A549 (cell line): ENCODE data around the gene H1-8.

Experiments used
- CHD2 ChIP-seq: fragments of 150-350 bp; IDR thresholded peaks from 2 replicates; pipeline ENCODE4 v1.6.1; 2014; ENCODE audit warnings: low read length; ENCODE audit not compliant: partially characterized antibody
- CTCF ChIP-seq: fragments of >200 bp; sonication (Bioruptor Twin); formaldehyde crosslinking; IDR thresholded peaks from 3 replicates; pipeline ENCODE4 v1.5.1; 2016
- EHMT2 ChIP-seq: fragments of 200-600 bp; sonication (generic); IDR thresholded peaks from 2 replicates; pipeline ENCODE4 v1.6.1; 2016; ENCODE audit warnings: antibody characterized with exemption, low read depth, mild to moderate bottlenecking, moderate library complexity
- EP300 ChIP-seq, 2 experiments: fragments of >200 bp; sonication (Bioruptor Twin); formaldehyde crosslinking; IDR thresholded peaks; 2 replicates in 1 of 2; 3 replicates in 1 of 2; pipeline ENCODE4 v1.6.1; 2016 to 2017
- HDAC2 ChIP-seq: fragments of 200-600 bp; sonication (generic); IDR thresholded peaks from 2 replicates; pipeline ENCODE4 v1.6.1; 2016
- HMGXB4 ChIP-seq: fragments of 250-450 bp; sonication (Bioruptor Pico); IDR thresholded peaks from 2 replicates; pipeline ENCODE4 v1.5.0; 2021; ENCODE audit warnings: mild to moderate bottlenecking, moderate library complexity, borderline replicate concordance
- JUN ChIP-seq, 2 experiments: fragments of >200 bp; sonication (Bioruptor Twin); formaldehyde crosslinking; IDR thresholded peaks; 2 replicates in 1 of 2; 3 replicates in 1 of 2; pipeline ENCODE4 v1.6.1; 2016 to 2017
- POLR2A ChIP-seq: IDR thresholded peaks from 2 replicates; pipeline ENCODE4 v1.6.1; 2012; ENCODE audit warnings: mild to moderate bottlenecking, low read length

GRCh38 chr3:129596194-129597086, 53.5 kb downstream of the H1-8 start:
- TF ChIP-seq CTCF (no peak), CHD2 (no peak), EP300 (IDR thresholded peaks at IDR 0.05) (no peak), POLR2A (no peak), HDAC2 (no peak), HMGXB4 (CRISPR knock-in tag) (no peak), JUN (IDR thresholded peaks at IDR 0.05) (no peak), EHMT2 (no peak)
